Panc1 (cell line): ENCODE data around the gene DIPK1B. TPM values are rescaled to one million over a fixed set of nuclear protein-coding genes. Genes with fewer than 3 reads are reported as not detected.
"Not testable (repeated sequence)": the region's sequence is repeated elsewhere in the genome, so short reads cannot be mapped to it uniquely, and the experiment has no call there.

Experiments used
- ATAC-seq: fragments of 200-7000 bp; cut with Tn5 transposase; 2 replicates; pipeline ENCODE4 v1.9.1; 2020; ENCODE audit warnings: mild to moderate bottlenecking, moderate library complexity
- BruUV-seq: library from RNA; stranded (reverse); fragments of 400-500 nt; replicated peaks from 2 replicates; lab custom pipeline; 2021; lab: Mats Ljungman, UMichigan
- CTCF ChIA-PET: fragments of 300-600 bp; sonication (Branson Sonifier 250); formaldehyde crosslinking; loops from one replicate; lab custom pipeline; 2022; ENCODE audit warnings: antibody characterized with exemption; lab: Charles Lee
- POLR2A ChIA-PET: fragments of 300-600 bp; sonication (Branson Sonifier 250); formaldehyde crosslinking; loops from one replicate; lab custom pipeline; 2022; ENCODE audit warnings: antibody characterized with exemption; lab: Charles Lee
- DNase-seq: peaks from one replicate; pipeline ENCODE4 v3.0.0-alpha.2; 2010; ENCODE audit warnings: low read depth, low spot score
- H3K27ac ChIP-seq: 2 replicates; pipeline ENCODE4 v1.5.1; 2011; ENCODE audit warnings: mild to moderate bottlenecking, low read length, inconsistent platforms
- H3K27me3 ChIP-seq: fragments of 200-500 bp; sonication (Bioruptor generic); 2 replicates; pipeline ENCODE4 v1.6.0; 2014; ENCODE audit warnings: low read length, inconsistent platforms; ENCODE audit not compliant: control insufficient read depth, insufficient read depth
- H3K36me3 ChIP-seq: fragments of 200-500 bp; sonication (Bioruptor generic); 2 replicates; pipeline ENCODE4 v1.5.1; 2014; ENCODE audit warnings: inconsistent platforms, mild to moderate bottlenecking, low read length, moderate library complexity; ENCODE audit not compliant: control insufficient read depth, insufficient read depth
- H3K4me1 ChIP-seq: 2 replicates; pipeline ENCODE4 v1.5.1; 2011; ENCODE audit warnings: inconsistent platforms, mild to moderate bottlenecking, low read length, moderate library complexity; ENCODE audit not compliant: control insufficient read depth, insufficient read depth
- H3K4me3 ChIP-seq, 2 experiments: 2 replicates each; pipeline ENCODE4 v1.5.1; 2011 to 2012; ENCODE audit warnings: low read depth in 2 of 2, low read length in 2 of 2, mild to moderate bottlenecking in 2 of 2, inconsistent platforms in 1 of 2, moderate library complexity in 1 of 2
- H3K9me3 ChIP-seq: fragments of 200-500 bp; sonication (Bioruptor generic); 2 replicates; pipeline ENCODE4 v1.5.1; 2014; ENCODE audit warnings: low read depth, mild to moderate bottlenecking, inconsistent platforms, low read length, moderate library complexity; ENCODE audit not compliant: control insufficient read depth, insufficient read depth
- POLR2AphosphoS5 ChIP-seq: IDR thresholded peaks from 2 replicates; pipeline ENCODE4 v1.6.1; 2012; ENCODE audit warnings: mild to moderate bottlenecking, low read depth, low read length, moderate library complexity
- SIN3A ChIP-seq: IDR thresholded peaks from 2 replicates; pipeline ENCODE4 v1.6.1; 2012; ENCODE audit warnings: low read depth, mild to moderate bottlenecking, low read length, moderate library complexity, borderline replicate concordance; ENCODE audit not compliant: insufficient read depth
- TCF7L2 ChIP-seq: IDR thresholded peaks from 2 replicates; pipeline ENCODE4 v1.6.1; 2011; ENCODE audit warnings: mild to moderate bottlenecking, low read depth, low read length, inconsistent platforms
- in situ Hi-C: cut with HindIII; loops from 2 replicates; pipeline ENCODE4 v1.10.0; 2016; ENCODE audit warnings: low sequenced_read_pairs, low pct_unique_long_range_greater_than_20kb
- intact Hi-C: fragments of 100-400 bp; cut with micrococcal nuclease; formaldehyde crosslinking; loops from one replicate; pipeline ENCODE4 v1.10.0; 2022; ENCODE audit not compliant: unreplicated experiment
- total RNA-seq: library from RNA; stranded (reverse); gene quantifications from one replicate; pipeline ENCODE4 v1.2.1, GENCODE V29; 2021; ENCODE audit not compliant: unreplicated experiment
- TF ChIP-seq, protein P1 (sequence below), 2 experiments: IDR thresholded peaks; 2 replicates each; pipeline ENCODE4 v1.6.1; 2011 to 2012; ENCODE audit warnings: low read depth in 2 of 2, control low read depth in 1 of 2, low read length in 1 of 2, mild to moderate bottlenecking in 1 of 2, moderate library complexity in 1 of 2; ENCODE audit not compliant: insufficient read depth in 1 of 2
- TF ChIP-seq, protein P2 (sequence below): fragments of 450-650 bp; IDR thresholded peaks from 2 replicates; pipeline ENCODE4 v1.5.1; 2017; ENCODE audit warnings: mild to moderate bottlenecking

The DIPK1B gene
- total RNA-seq, 1 experiment from 2014 or later, result 10.6 TPM

DNA sequence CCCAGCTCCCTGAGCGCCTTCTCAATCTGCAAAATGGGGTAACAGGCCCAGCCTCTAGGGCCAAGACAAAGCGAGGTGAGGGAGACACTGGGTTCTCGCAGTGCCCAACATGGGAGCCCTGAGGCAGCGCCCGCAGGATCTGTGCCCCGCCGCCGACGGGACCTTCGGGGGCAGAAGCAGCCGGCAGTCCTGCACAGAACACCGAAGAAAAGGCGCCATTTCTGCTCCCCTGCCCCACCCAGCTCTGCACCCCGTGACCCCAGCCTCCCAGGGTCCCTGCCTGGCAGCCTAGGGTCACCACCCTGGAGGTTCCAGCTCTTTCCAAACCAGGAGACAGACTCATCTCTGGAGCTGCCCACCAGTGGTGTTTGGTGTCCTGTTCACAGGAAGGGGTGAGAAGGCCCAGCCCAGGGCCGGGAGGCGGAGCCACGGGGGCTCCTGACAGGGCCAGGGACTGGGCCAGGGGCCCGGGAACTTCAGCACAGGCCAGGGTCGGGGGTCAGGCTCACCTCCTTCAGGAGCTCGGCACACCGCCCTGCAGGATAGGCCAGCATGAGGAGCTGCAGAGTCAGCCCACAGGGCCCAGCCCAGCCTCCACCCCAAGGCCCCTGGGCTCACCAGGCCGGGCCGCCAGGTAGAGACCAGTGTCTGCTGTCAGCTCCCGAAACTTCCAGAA lies 42.4 kb downstream of the DIPK1B start:
- no TSS peak for BruUV-seq
- TF ChIP-seq, protein P1, sequence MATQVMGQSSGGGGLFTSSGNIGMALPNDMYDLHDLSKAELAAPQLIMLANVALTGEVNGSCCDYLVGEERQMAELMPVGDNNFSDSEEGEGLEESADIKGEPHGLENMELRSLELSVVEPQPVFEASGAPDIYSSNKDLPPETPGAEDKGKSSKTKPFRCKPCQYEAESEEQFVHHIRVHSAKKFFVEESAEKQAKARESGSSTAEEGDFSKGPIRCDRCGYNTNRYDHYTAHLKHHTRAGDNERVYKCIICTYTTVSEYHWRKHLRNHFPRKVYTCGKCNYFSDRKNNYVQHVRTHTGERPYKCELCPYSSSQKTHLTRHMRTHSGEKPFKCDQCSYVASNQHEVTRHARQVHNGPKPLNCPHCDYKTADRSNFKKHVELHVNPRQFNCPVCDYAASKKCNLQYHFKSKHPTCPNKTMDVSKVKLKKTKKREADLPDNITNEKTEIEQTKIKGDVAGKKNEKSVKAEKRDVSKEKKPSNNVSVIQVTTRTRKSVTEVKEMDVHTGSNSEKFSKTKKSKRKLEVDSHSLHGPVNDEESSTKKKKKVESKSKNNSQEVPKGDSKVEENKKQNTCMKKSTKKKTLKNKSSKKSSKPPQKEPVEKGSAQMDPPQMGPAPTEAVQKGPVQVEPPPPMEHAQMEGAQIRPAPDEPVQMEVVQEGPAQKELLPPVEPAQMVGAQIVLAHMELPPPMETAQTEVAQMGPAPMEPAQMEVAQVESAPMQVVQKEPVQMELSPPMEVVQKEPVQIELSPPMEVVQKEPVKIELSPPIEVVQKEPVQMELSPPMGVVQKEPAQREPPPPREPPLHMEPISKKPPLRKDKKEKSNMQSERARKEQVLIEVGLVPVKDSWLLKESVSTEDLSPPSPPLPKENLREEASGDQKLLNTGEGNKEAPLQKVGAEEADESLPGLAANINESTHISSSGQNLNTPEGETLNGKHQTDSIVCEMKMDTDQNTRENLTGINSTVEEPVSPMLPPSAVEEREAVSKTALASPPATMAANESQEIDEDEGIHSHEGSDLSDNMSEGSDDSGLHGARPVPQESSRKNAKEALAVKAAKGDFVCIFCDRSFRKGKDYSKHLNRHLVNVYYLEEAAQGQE (IDR thresholded peaks at IDR 0.05; ENCODE audit: insufficient read depth in 1 of 2, low read depth in 2 of 2, low read length in 1 of 2), result no peak
- TF ChIP-seq POLR2AphosphoS5 (no peak), TCF7L2 (no peak), SIN3A (no peak)
- TF ChIP-seq, protein P2, sequence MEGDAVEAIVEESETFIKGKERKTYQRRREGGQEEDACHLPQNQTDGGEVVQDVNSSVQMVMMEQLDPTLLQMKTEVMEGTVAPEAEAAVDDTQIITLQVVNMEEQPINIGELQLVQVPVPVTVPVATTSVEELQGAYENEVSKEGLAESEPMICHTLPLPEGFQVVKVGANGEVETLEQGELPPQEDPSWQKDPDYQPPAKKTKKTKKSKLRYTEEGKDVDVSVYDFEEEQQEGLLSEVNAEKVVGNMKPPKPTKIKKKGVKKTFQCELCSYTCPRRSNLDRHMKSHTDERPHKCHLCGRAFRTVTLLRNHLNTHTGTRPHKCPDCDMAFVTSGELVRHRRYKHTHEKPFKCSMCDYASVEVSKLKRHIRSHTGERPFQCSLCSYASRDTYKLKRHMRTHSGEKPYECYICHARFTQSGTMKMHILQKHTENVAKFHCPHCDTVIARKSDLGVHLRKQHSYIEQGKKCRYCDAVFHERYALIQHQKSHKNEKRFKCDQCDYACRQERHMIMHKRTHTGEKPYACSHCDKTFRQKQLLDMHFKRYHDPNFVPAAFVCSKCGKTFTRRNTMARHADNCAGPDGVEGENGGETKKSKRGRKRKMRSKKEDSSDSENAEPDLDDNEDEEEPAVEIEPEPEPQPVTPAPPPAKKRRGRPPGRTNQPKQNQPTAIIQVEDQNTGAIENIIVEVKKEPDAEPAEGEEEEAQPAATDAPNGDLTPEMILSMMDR, result no peak
- Histone ChIP-seq H3K9me3 (no peaks in the 10 kb centered on the region), H3K4me1 (no peaks in the 10 kb centered on the region), H3K36me3 (no peaks in the 10 kb centered on the region), H3K4me3 (no peak overlapping the region), H3K27me3 (no peaks in the 10 kb centered on the region), H3K27ac (no peak overlapping the region)
- in situ Hi-C loops, result no loop called here
- CTCF ChIA-PET, result no interaction called here
- POLR2A ChIA-PET, result no interaction called here
- no peak for DNase-seq
- intact Hi-C loops, result no loop called here
- ATAC-seq, result no peak

DNA sequence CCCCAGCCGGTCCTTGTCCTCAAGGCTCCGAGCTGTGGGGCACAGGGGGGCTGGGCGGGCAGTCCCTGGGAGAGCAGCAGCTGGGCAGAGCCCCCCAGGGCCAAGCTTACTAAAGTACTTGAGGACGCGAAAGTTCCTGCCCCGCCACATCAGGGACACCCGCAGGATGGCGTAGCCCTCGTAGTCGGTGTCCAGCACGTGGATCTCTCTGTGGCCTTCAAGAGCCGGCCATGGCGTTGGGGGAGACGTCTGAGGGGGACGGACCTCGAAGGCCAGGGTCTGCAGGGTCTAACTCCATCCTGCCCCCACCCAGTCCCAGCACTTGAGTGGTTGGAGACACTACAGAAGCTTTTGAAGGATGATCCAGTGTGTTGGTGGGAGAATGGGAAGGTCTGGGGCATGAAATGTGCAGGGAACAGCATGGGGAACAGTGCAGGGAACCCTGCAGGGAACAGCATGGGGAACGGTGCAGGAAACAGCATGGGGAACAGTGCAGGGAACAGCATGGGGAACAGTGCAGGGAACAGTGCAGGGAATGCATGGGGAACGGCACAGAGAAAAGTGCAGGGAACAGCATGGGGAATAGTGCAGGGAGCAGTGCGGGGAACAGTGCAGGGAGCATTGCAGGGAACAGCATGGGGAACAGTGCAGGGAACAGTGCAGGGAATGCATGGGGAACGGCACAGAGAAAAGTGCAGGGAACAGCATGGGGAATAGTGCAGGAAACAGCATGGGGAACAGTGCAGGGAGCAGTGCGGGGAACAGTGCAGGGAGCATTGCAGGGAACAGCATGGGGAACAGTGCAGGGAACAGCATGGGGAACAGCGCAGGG lies 43.1 kb downstream of the DIPK1B start:
- H3K9me3 ChIP-seq, BruUV-seq, CTCF ChIA-PET, in situ Hi-C loops, H3K36me3 ChIP-seq, H3K4me3 ChIP-seq, H3K27me3 ChIP-seq, H3K4me1 ChIP-seq, POLR2A ChIA-PET, intact Hi-C loops, ATAC-seq, H3K27ac ChIP-seq, DNase-seq: not testable (repeated sequence)

DNA sequence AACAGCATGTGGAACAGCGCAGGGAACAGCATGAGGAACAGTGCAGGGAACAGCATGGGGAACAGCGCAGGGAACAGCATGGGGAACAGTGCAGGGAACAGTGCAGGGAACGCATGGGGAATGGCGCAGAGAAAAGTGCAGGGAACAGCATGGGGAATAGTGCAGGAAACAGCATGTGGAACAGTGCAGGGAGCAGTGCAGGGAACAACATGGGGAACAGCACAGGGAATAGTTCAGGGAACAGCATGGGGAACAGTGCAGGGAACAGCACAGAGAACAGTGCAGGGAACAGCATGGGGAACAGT lies 43.7 kb downstream of the DIPK1B start:
- ATAC-seq, result no peak
- no TSS peak for BruUV-seq
- no peak for DNase-seq
- Histone ChIP-seq H3K4me3 (no peak overlapping the region), H3K27me3 (no peaks in the 10 kb centered on the region), H3K36me3 (no peaks in the 10 kb centered on the region), H3K4me1 (0 out of 2 replicates have a peak, but pooled peaks cover 3% of the 10 kb centered on the region), H3K27ac (no peak overlapping the region), H3K9me3 (no peaks in the 10 kb centered on the region)
- in situ Hi-C loops, result no loop called here
- CTCF ChIA-PET, result no interaction called here
- intact Hi-C loops, result no loop called here
- POLR2A ChIA-PET, result no interaction called here
- no peak for TF ChIP-seq POLR2AphosphoS5
- TF ChIP-seq TCF7L2, result no peak
- TF ChIP-seq SIN3A, result no peak
- TF ChIP-seq, protein P2, result no peak
- TF ChIP-seq, protein P1 (IDR thresholded peaks at IDR 0.05; ENCODE audit: insufficient read depth in 1 of 2, low read depth in 2 of 2, low read length in 1 of 2), result no peak
